Ishikawa (cell line): ENCODE data around the gene FAM50A.

Experiments
- CEBPB ChIP-seq: IDR thresholded peaks from 2 replicates; pipeline ENCODE4 v1.6.1; 2012
- CREB1 ChIP-seq: IDR thresholded peaks from 2 replicates; pipeline ENCODE4 v1.6.1; 2012; ENCODE audit warnings: low read depth
- EGR1 ChIP-seq: IDR thresholded peaks from 2 replicates; pipeline ENCODE4 v1.6.1; 2012
- EP300 ChIP-seq: IDR thresholded peaks from 2 replicates; pipeline ENCODE4 v1.6.1; 2012; ENCODE audit warnings: borderline replicate concordance
- FOXM1 ChIP-seq: IDR thresholded peaks from 2 replicates; pipeline ENCODE4 v1.6.1; 2012; ENCODE audit warnings: low read depth, borderline replicate concordance
- NFIC ChIP-seq: IDR thresholded peaks from 2 replicates; pipeline ENCODE4 v1.6.1; 2012
- RAD21 ChIP-seq: IDR thresholded peaks from 2 replicates; pipeline ENCODE4 v1.6.1; 2012; ENCODE audit warnings: low read depth
- TAF1 ChIP-seq: IDR thresholded peaks from 2 replicates; pipeline ENCODE4 v1.6.1; 2012; ENCODE audit warnings: low read depth, mild to moderate bottlenecking
- TEAD4 ChIP-seq: IDR thresholded peaks from 2 replicates; pipeline ENCODE4 v1.6.1; 2012
- YY1 ChIP-seq: IDR thresholded peaks from 2 replicates; pipeline ENCODE4 v1.6.1; 2012; ENCODE audit warnings: low read depth
- ZBTB7A ChIP-seq: IDR thresholded peaks from 2 replicates; pipeline ENCODE4 v1.6.1; 2012; ENCODE audit warnings: low read depth
- TF ChIP-seq, protein P1 (sequence below): IDR thresholded peaks from 2 replicates; pipeline ENCODE4 v1.6.1; 2012; ENCODE audit warnings: low read depth, mild to moderate bottlenecking
- TF ChIP-seq, protein P2 (sequence below): IDR thresholded peaks from 2 replicates; pipeline ENCODE4 v1.6.1; 2012
- TF ChIP-seq, protein P3 (sequence below): IDR thresholded peaks from 2 replicates; pipeline ENCODE4 v1.6.1; 2012

DNA sequence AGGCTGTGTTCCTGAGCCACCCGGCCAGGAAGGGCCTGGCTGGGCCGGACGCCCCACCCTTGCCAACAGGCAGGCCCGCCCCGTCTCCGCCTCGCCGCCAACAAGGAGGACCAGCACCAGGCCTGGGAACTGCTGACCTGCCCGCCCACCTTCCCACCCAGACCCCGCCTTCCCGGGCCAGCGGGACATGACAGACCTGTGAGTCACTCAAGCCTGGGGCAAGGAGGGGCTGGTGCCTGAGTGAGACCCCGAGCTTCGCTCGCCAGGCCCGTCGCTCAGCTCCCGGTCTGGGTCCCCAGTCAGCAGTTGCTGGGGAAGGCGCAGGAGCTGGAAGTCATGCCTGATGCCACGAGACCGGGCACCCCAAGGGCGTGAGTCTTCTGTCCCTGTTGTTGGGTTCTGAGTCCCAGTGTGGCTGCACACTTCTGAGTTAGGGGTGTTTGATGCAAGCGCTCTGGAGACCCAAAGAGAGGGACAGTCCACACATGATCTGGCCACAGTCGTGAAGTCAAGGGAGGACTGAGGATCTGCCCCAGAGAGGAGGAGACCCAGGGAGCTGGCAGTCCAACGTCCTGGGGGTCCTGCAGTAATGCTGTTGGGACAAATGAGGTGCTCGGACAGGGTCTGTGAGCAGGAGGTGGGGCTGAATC lies 34.6 kb upstream of the FAM50A start, which contains the start of gene DNASE1L1:
- TF ChIP-seq CEBPB, result no peak
- TF ChIP-seq ZBTB7A, result peak; percentile 92
- TF ChIP-seq NFIC, result no peak
- no peak for TF ChIP-seq EGR1
- no peak for TF ChIP-seq EP300
- no peak for TF ChIP-seq TAF1
- TF ChIP-seq YY1, result no peak
- no peak for TF ChIP-seq FOXM1
- TF ChIP-seq, protein P1, sequence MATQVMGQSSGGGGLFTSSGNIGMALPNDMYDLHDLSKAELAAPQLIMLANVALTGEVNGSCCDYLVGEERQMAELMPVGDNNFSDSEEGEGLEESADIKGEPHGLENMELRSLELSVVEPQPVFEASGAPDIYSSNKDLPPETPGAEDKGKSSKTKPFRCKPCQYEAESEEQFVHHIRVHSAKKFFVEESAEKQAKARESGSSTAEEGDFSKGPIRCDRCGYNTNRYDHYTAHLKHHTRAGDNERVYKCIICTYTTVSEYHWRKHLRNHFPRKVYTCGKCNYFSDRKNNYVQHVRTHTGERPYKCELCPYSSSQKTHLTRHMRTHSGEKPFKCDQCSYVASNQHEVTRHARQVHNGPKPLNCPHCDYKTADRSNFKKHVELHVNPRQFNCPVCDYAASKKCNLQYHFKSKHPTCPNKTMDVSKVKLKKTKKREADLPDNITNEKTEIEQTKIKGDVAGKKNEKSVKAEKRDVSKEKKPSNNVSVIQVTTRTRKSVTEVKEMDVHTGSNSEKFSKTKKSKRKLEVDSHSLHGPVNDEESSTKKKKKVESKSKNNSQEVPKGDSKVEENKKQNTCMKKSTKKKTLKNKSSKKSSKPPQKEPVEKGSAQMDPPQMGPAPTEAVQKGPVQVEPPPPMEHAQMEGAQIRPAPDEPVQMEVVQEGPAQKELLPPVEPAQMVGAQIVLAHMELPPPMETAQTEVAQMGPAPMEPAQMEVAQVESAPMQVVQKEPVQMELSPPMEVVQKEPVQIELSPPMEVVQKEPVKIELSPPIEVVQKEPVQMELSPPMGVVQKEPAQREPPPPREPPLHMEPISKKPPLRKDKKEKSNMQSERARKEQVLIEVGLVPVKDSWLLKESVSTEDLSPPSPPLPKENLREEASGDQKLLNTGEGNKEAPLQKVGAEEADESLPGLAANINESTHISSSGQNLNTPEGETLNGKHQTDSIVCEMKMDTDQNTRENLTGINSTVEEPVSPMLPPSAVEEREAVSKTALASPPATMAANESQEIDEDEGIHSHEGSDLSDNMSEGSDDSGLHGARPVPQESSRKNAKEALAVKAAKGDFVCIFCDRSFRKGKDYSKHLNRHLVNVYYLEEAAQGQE, result no peak
- TF ChIP-seq, protein P2, sequence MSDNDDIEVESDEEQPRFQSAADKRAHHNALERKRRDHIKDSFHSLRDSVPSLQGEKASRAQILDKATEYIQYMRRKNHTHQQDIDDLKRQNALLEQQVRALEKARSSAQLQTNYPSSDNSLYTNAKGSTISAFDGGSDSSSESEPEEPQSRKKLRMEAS, result no peak
- TF ChIP-seq TEAD4, result no peak
- TF ChIP-seq RAD21, result no peak
- TF ChIP-seq, protein P3, sequence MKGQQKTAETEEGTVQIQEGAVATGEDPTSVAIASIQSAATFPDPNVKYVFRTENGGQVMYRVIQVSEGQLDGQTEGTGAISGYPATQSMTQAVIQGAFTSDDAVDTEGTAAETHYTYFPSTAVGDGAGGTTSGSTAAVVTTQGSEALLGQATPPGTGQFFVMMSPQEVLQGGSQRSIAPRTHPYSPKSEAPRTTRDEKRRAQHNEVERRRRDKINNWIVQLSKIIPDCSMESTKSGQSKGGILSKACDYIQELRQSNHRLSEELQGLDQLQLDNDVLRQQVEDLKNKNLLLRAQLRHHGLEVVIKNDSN, result no peak
- TF ChIP-seq CREB1, result no peak
